Parathyroid adenoma (tissue), 2 donors: ENCODE measurements around the gene KCNB1.

Source experiments
- H2AFZ ChIP-seq: fragments of 300-600 bp; sonication (generic); one replicate; pipeline ENCODE4 v1.7.0; 2017; ENCODE audit warnings: antibody characterized with exemption, mild to moderate bottlenecking
- H3K27ac ChIP-seq: fragments of 300-600 bp; sonication (generic); one replicate; pipeline ENCODE4 v1.7.0; 2017
- H3K27me3 ChIP-seq: fragments of 300-600 bp; sonication (generic); one replicate; pipeline ENCODE4 v1.7.0; 2017; ENCODE audit warnings: low read length; ENCODE audit not compliant: control insufficient read depth, insufficient read depth
- H3K36me3 ChIP-seq: fragments of 300-600 bp; sonication (generic); one replicate; pipeline ENCODE4 v1.7.0; 2017; ENCODE audit warnings: low read length; ENCODE audit not compliant: control insufficient read depth, insufficient read depth
- H3K4me1 ChIP-seq: fragments of 300-600 bp; sonication (generic); one replicate; pipeline ENCODE4 v1.7.0; 2017; ENCODE audit warnings: control low read depth
- H3K4me2 ChIP-seq: fragments of 300-600 bp; sonication (generic); one replicate; pipeline ENCODE4 v1.7.0; 2017; ENCODE audit warnings: low read length
- H3K4me3 ChIP-seq: fragments of 300-600 bp; sonication (generic); one replicate; pipeline ENCODE4 v1.7.0; 2017; ENCODE audit warnings: low read depth, low read length
- H3K79me2 ChIP-seq: fragments of 300-600 bp; sonication (generic); one replicate; pipeline ENCODE4 v1.7.0; 2017; ENCODE audit warnings: control low read depth
- H3K9ac ChIP-seq: fragments of 300-600 bp; sonication (generic); one replicate; pipeline ENCODE4 v1.7.0; 2017; ENCODE audit warnings: mild to moderate bottlenecking
- H3K9me3 ChIP-seq: fragments of 300-600 bp; sonication (generic); one replicate; pipeline ENCODE4 v1.7.0; 2017; ENCODE audit warnings: low read length; ENCODE audit not compliant: control insufficient read depth
- TF ChIP-seq, protein P1 (sequence below): fragments of 300-600 bp; sonication (generic); IDR thresholded peaks from one replicate; pipeline ENCODE4 v1.7.0; 2017; ENCODE audit warnings: antibody characterized with exemption, mild to moderate bottlenecking
- donor health status: primary hyperparathyroidism.

KCNB1 gene

GRCh38 chr20:49511788-49512525, 29.5 kb upstream of the KCNB1 start:
- H3K4me1 ChIP-seq: no peaks in the 10 kb centered on the region
- no peaks in the 10 kb centered on the region for H3K27me3 ChIP-seq
- H3K4me2 ChIP-seq: no peak overlapping the region
- no peak overlapping the region for H3K27ac ChIP-seq
- no peak overlapping the region for H3K9ac ChIP-seq
- no peak overlapping the region for H2AFZ ChIP-seq
- no peaks in the 10 kb centered on the region for H3K36me3 ChIP-seq
- no peaks in the 10 kb centered on the region for H3K79me2 ChIP-seq
- no peaks in the 10 kb centered on the region for H3K9me3 ChIP-seq
- H3K4me3 ChIP-seq: no peak overlapping the region
- TF ChIP-seq, protein P1, sequence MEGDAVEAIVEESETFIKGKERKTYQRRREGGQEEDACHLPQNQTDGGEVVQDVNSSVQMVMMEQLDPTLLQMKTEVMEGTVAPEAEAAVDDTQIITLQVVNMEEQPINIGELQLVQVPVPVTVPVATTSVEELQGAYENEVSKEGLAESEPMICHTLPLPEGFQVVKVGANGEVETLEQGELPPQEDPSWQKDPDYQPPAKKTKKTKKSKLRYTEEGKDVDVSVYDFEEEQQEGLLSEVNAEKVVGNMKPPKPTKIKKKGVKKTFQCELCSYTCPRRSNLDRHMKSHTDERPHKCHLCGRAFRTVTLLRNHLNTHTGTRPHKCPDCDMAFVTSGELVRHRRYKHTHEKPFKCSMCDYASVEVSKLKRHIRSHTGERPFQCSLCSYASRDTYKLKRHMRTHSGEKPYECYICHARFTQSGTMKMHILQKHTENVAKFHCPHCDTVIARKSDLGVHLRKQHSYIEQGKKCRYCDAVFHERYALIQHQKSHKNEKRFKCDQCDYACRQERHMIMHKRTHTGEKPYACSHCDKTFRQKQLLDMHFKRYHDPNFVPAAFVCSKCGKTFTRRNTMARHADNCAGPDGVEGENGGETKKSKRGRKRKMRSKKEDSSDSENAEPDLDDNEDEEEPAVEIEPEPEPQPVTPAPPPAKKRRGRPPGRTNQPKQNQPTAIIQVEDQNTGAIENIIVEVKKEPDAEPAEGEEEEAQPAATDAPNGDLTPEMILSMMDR: no peak

DNA sequence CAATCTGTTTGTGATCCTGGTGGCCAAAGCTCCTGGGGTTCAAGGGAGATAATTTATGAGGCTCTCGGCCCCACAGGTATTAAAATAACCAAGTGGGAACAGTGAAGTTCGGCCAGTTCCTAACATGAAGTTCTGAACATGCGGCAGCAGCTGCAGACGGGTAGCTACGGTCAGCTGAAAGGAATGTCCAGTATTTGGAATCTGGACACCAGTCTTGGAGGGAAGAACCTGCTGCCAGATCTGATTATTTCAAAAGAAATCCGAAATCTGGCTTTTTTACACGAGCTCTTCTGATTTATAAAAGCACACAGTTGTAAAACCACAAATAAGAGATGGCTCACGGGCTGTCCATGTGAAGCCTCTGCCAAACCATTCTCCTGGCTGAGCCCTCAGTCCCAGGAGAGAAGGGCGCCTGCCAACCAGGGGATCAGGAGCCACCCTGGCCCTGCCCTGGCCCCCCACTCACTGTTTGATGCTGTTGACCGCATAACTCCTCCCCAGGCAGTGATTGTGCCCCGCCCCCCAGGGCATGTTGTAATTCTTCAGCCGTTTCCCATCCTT, 28.2 kb upstream of the KCNB1 start:
- Histone ChIP-seq H3K79me2 (no peaks in the 10 kb centered on the region), H3K27ac (no peak overlapping the region), H3K36me3 (no peaks in the 10 kb centered on the region), H3K4me3 (no peak overlapping the region), H3K4me1 (no peaks in the 10 kb centered on the region), H3K9me3 (no peaks in the 10 kb centered on the region), H3K27me3 (no peaks in the 10 kb centered on the region), H2AFZ (no peak overlapping the region), H3K9ac (no peak overlapping the region), H3K4me2 (no peak overlapping the region)
- TF ChIP-seq, protein P1: no peak

- Histone ChIP-seq H3K4me3 (no peak overlapping the region), H2AFZ (no peak overlapping the region), H3K9me3 (no peaks in the 10 kb centered on the region), H3K4me2 (no peak overlapping the region), H3K27me3 (no peaks in the 10 kb centered on the region), H3K79me2 (no peaks in the 10 kb centered on the region), H3K4me1 (peaks cover 4% of the 10 kb centered on the region), H3K9ac (no peak overlapping the region), H3K27ac (no peak overlapping the region), H3K36me3 (no peaks in the 10 kb centered on the region)
- TF ChIP-seq, protein P1: peak; percentile 59
Measured at GRCh38 chr20:49508435-49509199, 26.1 kb upstream of the KCNB1 start.

DNA sequence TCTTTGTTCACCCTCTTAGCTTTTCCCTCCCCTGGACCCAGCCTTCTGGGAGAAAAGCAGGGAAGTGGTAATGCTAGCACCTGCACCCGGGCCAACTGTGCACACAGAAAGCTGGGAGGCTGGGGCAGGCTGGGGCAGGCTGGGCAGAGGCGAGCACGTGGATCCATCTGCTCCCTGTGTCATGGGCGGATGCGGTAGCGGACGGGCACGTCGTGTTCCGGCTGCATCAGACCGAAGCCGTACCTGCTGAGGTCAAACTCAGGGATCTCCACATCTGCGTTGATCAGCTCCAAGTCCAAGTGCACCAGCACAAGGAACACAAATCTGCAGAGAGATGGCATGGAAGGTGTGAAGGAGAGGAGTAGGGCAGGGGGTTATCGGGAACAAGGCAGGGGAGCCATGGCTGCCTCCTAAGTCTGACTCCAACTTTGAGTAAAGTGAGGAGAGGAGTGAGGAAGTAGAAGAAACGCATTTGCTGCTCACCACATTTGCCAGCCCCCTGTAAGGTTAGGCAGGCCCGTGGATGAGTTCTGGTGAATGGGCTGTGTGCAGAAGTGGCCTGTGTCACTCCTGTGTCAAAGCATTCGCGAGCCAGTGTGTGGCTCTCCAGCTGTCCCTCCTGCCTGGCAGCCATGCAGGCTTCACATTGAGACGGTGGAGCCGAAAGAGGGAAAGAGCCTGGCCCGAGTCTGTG, 25.4 kb upstream of the KCNB1 start:
- Histone ChIP-seq H3K36me3 (no peaks in the 10 kb centered on the region), H2AFZ (no peak overlapping the region), H3K79me2 (no peaks in the 10 kb centered on the region), H3K9me3 (no peaks in the 10 kb centered on the region), H3K4me2 (no peak overlapping the region), H3K27me3 (no peaks in the 10 kb centered on the region), H3K9ac (no peak overlapping the region), H3K4me3 (no peak overlapping the region), H3K4me1 (peaks cover 4% of the 10 kb centered on the region), H3K27ac (no peak overlapping the region)
- TF ChIP-seq, protein P1: no peak
